AG08396 (cell line): ENCODE measurements around the gene DCN.

Experiments used
- DNase-seq: peaks from one replicate; pipeline ENCODE4 v3.0.0; 2012; ENCODE audit warnings: low spot score, mixed read lengths

The DCN gene

GRCh38 chr12:91185421-91185820 lies 2.8 kb upstream of the DCN start:
- no peak for DNase-seq

DNA sequence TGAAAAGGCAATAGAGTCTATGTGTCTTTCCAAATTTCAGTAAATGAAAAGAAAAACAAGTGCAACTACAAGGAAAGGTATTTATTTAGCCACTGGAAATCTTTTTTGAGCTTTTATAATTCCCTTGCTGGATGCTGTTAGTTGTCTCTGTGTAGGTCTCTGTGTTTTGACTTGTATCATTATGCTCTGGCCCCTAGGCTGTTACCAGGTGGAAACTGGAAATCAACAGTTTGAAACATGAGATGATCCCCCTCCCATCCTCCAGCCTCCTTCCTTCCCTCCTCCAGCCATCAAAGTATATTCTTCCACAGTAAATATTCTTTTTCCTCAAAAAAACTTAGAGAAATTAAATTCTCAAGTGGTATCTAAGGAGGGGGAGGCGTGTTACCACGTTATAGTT lies 934 bp upstream of the DCN start:
- DNase-seq, result no peak

GRCh38 chr12:91180582-91181395 lies 1.8 kb downstream of the DCN start:
- DNase-seq, result peak; percentile 9

DNA sequence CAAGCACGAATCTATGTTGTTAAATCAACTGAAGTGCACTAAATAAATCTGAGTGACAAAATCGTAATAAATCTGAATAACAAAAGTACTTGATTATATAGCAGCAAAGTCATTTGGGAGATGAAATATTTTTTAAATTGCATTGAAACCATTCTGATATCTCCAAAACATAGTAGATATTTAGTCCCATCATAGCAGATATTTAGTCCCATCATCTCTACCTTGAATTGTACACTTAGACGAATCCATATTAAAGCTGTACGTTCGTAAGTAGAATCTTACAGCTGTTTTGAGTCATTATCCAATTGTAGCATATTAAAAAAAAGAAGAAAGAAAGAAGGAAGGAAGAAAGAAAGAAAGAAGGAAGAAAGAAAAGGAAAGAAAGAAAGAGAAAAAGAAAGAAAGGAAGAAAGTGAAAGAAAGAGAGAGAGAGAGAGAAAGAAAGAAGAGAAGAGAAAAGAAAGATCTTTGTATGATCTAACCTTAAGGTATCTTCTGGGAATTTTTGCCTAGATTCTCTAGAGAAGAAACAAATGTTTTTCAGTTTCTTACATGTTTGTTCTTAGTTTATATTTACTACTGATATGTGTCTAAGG lies 2.6 kb downstream of the DCN start:
- no peak for DNase-seq

GRCh38 chr12:91179315-91179714 lies 3.3 kb downstream of the DCN start:
- DNase-seq, result peak; percentile 8

- DNase-seq, result no peak
Measured at GRCh38 chr12:91178781-91179180, 3.8 kb downstream of the DCN start.

DNA sequence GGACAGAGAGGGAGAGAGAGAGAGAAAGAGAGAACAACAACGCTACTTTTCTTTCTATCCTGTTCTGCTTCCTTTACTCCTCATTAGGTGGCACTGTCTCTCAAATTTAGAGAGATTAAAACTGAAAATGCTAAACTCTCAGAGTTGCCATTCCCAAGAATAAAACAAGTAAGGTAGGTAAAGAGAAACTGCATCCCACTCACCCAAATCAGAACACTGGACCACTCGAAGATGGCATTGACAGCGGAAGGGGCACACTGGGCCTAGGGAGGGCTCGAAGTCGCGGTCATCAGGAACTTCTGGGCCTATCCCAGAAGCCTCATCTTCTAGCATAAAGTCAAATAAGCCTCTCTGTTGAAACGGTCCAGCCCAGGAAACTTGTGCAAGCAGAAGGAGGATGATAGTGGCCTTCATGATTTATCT lies 4.5 kb downstream of the DCN start:
- DNase-seq, result no peak

DNA sequence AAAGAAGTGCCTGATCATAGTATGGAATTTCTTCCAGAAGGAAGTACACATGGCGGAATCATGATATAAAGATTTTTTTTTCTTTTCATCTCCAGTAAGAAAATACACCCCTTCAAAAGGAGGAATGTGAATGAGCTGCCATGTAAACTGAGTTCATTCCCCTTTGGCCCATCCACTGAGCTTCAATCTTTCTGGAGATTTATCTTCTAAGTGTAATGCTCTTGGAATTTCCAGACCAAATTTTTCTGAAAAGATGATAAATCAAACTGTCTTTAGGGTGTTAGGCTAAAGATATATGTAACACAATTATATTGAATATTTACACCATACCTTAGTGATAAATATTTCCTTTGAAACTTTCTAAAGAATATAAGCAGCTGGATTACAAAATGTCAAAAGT lies 5.2 kb downstream of the DCN start:
- DNase-seq, result no peak

DNA sequence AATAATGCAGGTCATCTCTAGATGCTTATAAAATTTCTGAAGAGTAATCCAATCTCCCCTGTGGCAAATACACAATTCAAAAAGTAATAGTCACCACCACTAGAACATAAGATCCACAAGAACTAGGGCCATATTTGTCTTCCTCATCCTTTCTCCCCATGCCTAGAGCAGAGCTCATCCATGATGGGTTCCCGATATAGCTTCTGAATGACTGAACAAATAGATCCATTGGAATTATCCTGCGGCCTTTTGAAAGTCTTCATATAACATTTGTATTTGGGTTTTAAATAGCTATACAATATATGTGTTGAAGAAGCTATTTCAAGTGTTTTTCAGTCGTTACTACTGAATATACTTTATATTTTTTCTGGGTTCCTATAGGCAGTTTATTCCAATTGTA lies 5.7 kb downstream of the DCN start:
- no peak for DNase-seq

GRCh38 chr12:91176358-91176757 lies 6.3 kb downstream of the DCN start:
- DNase-seq, result no peak

DNA sequence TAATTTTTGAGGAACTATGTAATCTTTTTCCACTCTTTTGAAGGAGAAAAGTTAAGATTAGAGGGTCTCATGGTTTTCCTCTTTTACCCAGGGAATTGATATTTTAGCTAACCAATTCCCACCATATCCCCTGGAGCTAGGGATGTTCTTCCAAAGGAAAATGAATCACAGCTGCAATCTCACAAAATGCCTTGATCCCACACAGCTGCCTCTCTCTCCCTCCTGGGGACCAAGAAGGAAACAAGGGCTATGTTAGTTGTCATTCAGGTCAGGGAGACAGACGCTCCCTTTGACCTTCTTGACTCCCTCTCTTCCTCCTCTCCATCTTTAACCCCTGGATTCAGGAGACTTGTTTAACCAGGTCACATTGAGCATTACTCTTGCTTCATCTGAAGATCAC lies 9.5 kb downstream of the DCN start:
- no peak for DNase-seq

GRCh38 chr12:91172096-91172495 lies 10.5 kb downstream of the DCN start:
- DNase-seq, result no peak

DNA sequence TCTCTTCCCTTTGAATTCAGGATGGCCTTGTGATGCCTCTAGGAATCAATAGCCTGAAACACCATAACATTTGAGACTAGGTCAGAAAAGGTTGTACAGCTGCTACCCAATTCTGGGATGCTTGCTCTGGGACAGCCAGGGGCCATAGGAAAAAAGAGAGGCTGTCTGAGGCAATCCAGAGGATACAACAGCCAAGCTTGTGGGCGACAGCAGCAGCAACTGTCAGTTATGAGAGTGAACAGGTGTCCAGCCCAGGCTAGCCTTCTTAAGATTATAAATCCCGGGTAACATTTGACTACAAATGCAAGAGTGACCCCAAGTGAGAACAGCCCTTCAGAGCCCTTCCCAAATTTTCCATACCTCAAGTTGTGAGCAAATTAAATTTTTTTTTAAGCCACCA lies 11.1 kb downstream of the DCN start:
- no peak for DNase-seq

- no peak for DNase-seq
Measured at GRCh38 chr12:91163116-91163515, 19.5 kb downstream of the DCN start.

- no peak for DNase-seq
Measured at GRCh38 chr12:91161009-91161408, 21.6 kb downstream of the DCN start.

DNA sequence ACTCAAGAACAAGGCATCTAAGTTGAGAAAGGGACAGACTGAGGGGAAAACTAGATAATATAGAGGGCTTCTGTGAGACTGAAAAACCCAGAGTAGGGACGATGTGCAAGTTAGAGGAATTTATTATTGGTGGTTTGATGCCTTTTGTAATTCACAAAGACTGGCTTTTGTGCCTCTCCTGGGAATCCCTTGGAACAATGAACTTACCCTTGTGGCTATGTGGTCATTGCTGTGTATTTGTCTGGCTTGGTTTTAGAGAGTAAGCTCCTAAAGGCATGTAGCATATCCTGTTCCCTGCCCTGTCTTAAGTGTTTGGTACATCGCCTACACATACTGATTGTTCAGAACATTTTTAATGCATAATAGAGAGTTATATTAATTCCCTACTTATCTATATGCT lies 26.6 kb downstream of the DCN start:
- DNase-seq, result no peak

DNA sequence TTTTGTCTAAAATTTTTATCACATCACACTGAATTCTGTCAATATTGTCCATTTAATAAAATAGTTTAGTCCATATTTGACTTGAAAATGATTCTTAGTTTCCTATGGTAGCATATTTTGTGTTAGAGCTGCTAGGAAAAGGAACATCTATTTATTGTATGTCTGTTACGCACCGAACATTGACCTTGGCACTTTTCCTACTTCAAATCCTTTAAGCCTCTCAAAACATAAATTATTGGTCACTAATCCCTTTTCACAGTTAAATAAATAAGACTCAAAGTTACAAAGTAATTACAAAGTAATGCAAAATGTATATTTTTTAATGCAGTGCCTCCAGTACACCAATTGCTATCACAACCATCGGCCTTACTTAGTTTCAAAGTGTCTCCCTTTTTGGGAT lies 28.5 kb downstream of the DCN start:
- DNase-seq, result no peak

- DNase-seq, result no peak
Measured at GRCh38 chr12:91144053-91144452, 38.6 kb downstream of the DCN start.

- DNase-seq, result no peak
Measured at GRCh38 chr12:91143206-91143605, 39.4 kb downstream of the DCN start.

- DNase-seq, result peak; percentile 15
Measured at GRCh38 chr12:91142221-91142631, 40.4 kb downstream of the DCN start.

GRCh38 chr12:91140026-91140931 lies 42.3 kb downstream of the DCN start:
- DNase-seq, result peak; percentile 43

GRCh38 chr12:91139286-91139685 lies 43.3 kb downstream of the DCN start:
- no peak for DNase-seq
